Psoas muscle (tissue), 8 donors: ENCODE results near the gene PAK1. TPM values are rescaled to one million over a fixed set of nuclear protein-coding genes. Genes with fewer than 3 reads are reported as not detected.

ENCODE experiments used
- ATAC-seq, 4 donors: fragments of 200-7000 bp; cut with Tn5 transposase; one replicate each; pipeline ENCODE4 v1.9.1; 2020; ENCODE audit warnings: moderate library complexity in 3 of 4, mild to moderate bottlenecking in 2 of 4
- DNase-seq, 2 donors: peaks; one replicate each; pipeline ENCODE4 v3.0.0-alpha.2; 2020
- H3K27ac ChIP-seq: fragments of 200-600 bp; one replicate; pipeline ENCODE4 v1.8.0; 2022
- H3K27me3 ChIP-seq, 3 donors: fragments of 200-600 bp in 1 of 3; one replicate each; pipeline versions ENCODE4 v1.6.1 to v1.8.0; 2013 to 2022; ENCODE audit warnings: low read length in 2 of 3, mild to moderate bottlenecking in 2 of 3, moderate library complexity in 1 of 3; ENCODE audit not compliant: insufficient read depth in 3 of 3
- H3K36me3 ChIP-seq, 2 donors: fragments of 200-600 bp in 1 of 2; one replicate each; pipeline versions ENCODE4 v1.6.1 to v1.8.0; 2013 to 2022; ENCODE audit warnings: low read depth in 1 of 2, mild to moderate bottlenecking in 1 of 2, moderate library complexity in 1 of 2; ENCODE audit not compliant: insufficient read depth in 1 of 2
- H3K4me1 ChIP-seq: fragments of 200-600 bp; one replicate; pipeline ENCODE4 v1.8.0; 2022
- H3K4me3 ChIP-seq: fragments of 200-600 bp; one replicate; pipeline ENCODE4 v1.8.0; 2022; ENCODE audit warnings: mild to moderate bottlenecking
- H3K9me3 ChIP-seq: fragments of 200-600 bp; one replicate; pipeline ENCODE4 v1.8.0; 2022
- CTCF ChIP-seq: fragments of 200-600 bp; IDR thresholded peaks from one replicate; pipeline ENCODE4 v1.8.0; 2022; ENCODE audit warnings: antibody characterized with exemption
- WGBS, 3 donors: extraction: QIAGEN DNeasy Blood & Tissue Kit; methylation state at CpG; one replicate each; pipeline versions ENCODE4 v1.1.6 to v1.1.7; 2013; 5-methylcytosine and 5-hydroxymethylcytosine counted together
- intact Hi-C, 2 donors: fragments of 100-400 bp; cut with DNase I; formaldehyde crosslinking; loops; one replicate each; pipeline versions ENCODE4 v1.11.0 to v1.14.2; 2022
- polyA plus RNA-seq, 3 donors: library from polyadenylated mRNA; stranded (reverse); fragments of 200-250 nt; gene quantifications; one replicate each; pipeline ENCODE4 v1.2.3, GENCODE V29; 2013
- total RNA-seq, 4 donors: library from RNA; stranded (reverse); fragmentation: NEBNext Ultra II Directional in 2 of 4; extraction: Animal tissue kit (Norgen Biotek cat#: 25700) in 2 of 4; gene quantifications; one replicate each; pipeline versions ENCODE4 v1.2.1 to v1.2.4, GENCODE V29; 2021 to 2023
- donor health status: healthy with polysubstance abuse.
- donor health status: DM: no; HTN: no; CAD: no; lungs with moderate emphysema.
- donor health status: Bipolar disorder and iron deficiency.
- donor health status: healthy.
- donor health status: DM: yes; HTN: yes; CAD: no.
- donor health status: DM: no; HTN: no; CAD: no.
- donor health status: DM: no; HTN: no; CAD: no.
- donor health status: DM: yes; HTN: yes; CAD: no.

Gene PAK1
- total and polyA plus RNA-seq, 7 donors: 12.8 to 78.7 (median 39.5) TPM

GRCh38 chr11:77322926-77323590, 150.8 kb downstream of the PAK1 start:
- no peak for DNase-seq
- Histone ChIP-seq H3K4me1 (peaks cover 5% of the 10 kb centered on the region), H3K9me3 (no peaks in the 10 kb centered on the region), H3K4me3 (no peak overlapping the region), H3K36me3 (peaks cover 0 to 10% of the 10 kb centered on the region in 2 donors), H3K27ac (no peak overlapping the region), H3K27me3 (no peaks in the 10 kb centered on the region)
- 76 to 81% (median 76%) methylated on average over 2 of the region's 2 CpGs for WGBS, 3 donors
- TF ChIP-seq CTCF: no peak
- intact Hi-C loops: no loop called here
- ATAC-seq: no peak

- ATAC-seq (peak; percentile 40 to 90 (median 88)), DNase-seq (no peak)
- Histone ChIP-seq H3K27ac (no peak overlapping the region), H3K36me3 (peaks cover 0 to 10% of the 10 kb centered on the region in 2 donors), H3K9me3 (no peaks in the 10 kb centered on the region), H3K4me1 (peaks cover 5% of the 10 kb centered on the region), H3K27me3 (no peaks in the 10 kb centered on the region), H3K4me3 (no peak overlapping the region)
- intact Hi-C loops: no loop called here
- WGBS, 3 donors: 23 to 40% (median 38%) methylated on average over 2 of the region's 2 CpGs
- TF ChIP-seq CTCF: no peak
Observed at GRCh38 chr11:77322506-77322905, 151.4 kb downstream of the PAK1 start.

- TF ChIP-seq CTCF: no peak
- peaks cover 5% of the 10 kb centered on the region for H3K4me1 ChIP-seq
- no peak for ATAC-seq
Observed at GRCh38 chr11:77320351-77320750, 153.5 kb downstream of the PAK1 start.

GRCh38 chr11:77318600-77318999, 155.3 kb downstream of the PAK1 start:
- 70 to 76% (median 74%) methylated on average over 2 of the region's 2 CpGs for WGBS, 3 donors
- DNase-seq: no peak

More at GRCh38 chr11:77320351-77320750, 153.5 kb downstream of the PAK1 start:
- no peak for DNase-seq
- intact Hi-C loops: no loop called here
- Histone ChIP-seq H3K27me3 (no peaks in the 10 kb centered on the region), H3K36me3 (peaks cover 0 to 8% of the 10 kb centered on the region in 2 donors), H3K4me3 (no peak overlapping the region), H3K27ac (no peak overlapping the region), H3K9me3 (no peaks in the 10 kb centered on the region)
- 78 to 94% (median 93%) methylated on average over 1 of the region's 1 CpG for WGBS, 3 donors

More at GRCh38 chr11:77318600-77318999, 155.3 kb downstream of the PAK1 start:
- no peaks in the 10 kb centered on the region for H3K36me3 ChIP-seq
- H3K9me3 ChIP-seq: no peaks in the 10 kb centered on the region
- TF ChIP-seq CTCF: no peak
- no peak overlapping the region for H3K27ac ChIP-seq
- no peak overlapping the region for H3K4me3 ChIP-seq
- H3K4me1 ChIP-seq: peaks cover 5% of the 10 kb centered on the region
- no peak for ATAC-seq
- no peaks in the 10 kb centered on the region for H3K27me3 ChIP-seq
- intact Hi-C loops: no loop called here
